ENCODE results near the gene ZBTB20. TPM values are rescaled to one million over a fixed set of nuclear protein-coding genes. Genes with fewer than 3 reads are reported as not detected.

ZBTB20 gene
- total RNA-seq, 1 donor from 2014 or later, result 19.1 TPM

DNA sequence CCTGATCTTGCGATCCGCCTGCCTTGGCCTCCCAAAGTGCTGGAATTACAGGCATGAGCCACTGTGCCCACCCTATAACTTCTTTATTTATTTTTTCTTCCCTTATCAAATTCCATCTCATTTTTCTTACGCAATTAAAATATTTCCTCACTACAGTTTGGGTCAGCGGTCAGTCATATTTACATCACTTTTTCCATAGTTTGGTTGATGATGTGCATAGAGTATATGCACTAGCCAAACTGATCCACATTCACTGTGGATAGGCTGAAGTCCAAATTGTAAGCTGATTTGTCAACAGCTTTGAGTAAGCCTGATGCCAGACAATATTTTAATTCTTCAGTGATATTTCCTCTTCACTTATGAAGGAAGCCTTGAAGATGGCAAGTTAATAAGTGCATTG, 596.9 kb downstream of the ZBTB20 start:
- TF ChIP-seq, protein P1, sequence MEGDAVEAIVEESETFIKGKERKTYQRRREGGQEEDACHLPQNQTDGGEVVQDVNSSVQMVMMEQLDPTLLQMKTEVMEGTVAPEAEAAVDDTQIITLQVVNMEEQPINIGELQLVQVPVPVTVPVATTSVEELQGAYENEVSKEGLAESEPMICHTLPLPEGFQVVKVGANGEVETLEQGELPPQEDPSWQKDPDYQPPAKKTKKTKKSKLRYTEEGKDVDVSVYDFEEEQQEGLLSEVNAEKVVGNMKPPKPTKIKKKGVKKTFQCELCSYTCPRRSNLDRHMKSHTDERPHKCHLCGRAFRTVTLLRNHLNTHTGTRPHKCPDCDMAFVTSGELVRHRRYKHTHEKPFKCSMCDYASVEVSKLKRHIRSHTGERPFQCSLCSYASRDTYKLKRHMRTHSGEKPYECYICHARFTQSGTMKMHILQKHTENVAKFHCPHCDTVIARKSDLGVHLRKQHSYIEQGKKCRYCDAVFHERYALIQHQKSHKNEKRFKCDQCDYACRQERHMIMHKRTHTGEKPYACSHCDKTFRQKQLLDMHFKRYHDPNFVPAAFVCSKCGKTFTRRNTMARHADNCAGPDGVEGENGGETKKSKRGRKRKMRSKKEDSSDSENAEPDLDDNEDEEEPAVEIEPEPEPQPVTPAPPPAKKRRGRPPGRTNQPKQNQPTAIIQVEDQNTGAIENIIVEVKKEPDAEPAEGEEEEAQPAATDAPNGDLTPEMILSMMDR (IDR thresholded peaks at IDR 0.05), result no peak
- DNase-seq (ENCODE audit: extremely low spot score, unreplicated experiment), result no peak
- H3K4me1 Mint-ChIP-seq (ENCODE audit: unreplicated experiment), result peaks cover 19% of the 10 kb centered on the region
- no peak overlapping the region for H3K27ac Mint-ChIP-seq (ENCODE audit: unreplicated experiment)
- H3K4me3 Mint-ChIP-seq (ENCODE audit: unreplicated experiment), result no peak overlapping the region
- no peaks in the 10 kb centered on the region for H3K36me3 Mint-ChIP-seq (ENCODE audit: unreplicated experiment)
- no peaks in the 10 kb centered on the region for H3K27me3 Mint-ChIP-seq (ENCODE audit: unreplicated experiment)
- H3K9me3 Mint-ChIP-seq (ENCODE audit: unreplicated experiment), result no peaks in the 10 kb centered on the region

DNA sequence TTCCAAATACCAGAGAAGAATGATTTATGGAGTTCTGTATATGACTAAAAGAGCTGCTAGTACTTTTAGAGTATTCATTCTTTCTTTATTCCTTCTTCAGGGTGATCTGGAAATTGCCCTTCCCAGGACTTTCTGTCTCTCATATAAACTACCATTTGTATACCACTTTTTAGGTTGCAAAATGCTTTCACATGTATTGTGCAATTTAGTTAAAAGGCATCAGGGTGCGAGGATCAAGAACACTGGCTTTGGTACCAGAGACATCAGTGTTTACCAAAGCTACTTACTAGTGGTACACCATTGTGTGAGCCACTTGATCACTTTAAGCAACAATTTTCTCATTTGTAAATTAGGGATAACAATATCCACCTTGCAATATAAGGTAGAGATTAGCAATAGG, 601.9 kb downstream of the ZBTB20 start:
- Mint-ChIP-seq H3K27me3 (ENCODE audit: unreplicated experiment) (no peaks in the 10 kb centered on the region), H3K27ac (ENCODE audit: unreplicated experiment) (no peak overlapping the region), H3K4me3 (ENCODE audit: unreplicated experiment) (no peak overlapping the region), H3K9me3 (ENCODE audit: unreplicated experiment) (no peaks in the 10 kb centered on the region), H3K4me1 (ENCODE audit: unreplicated experiment) (peaks cover 4% of the 10 kb centered on the region), H3K36me3 (ENCODE audit: unreplicated experiment) (no peaks in the 10 kb centered on the region)
- TF ChIP-seq, protein P1 (IDR thresholded peaks at IDR 0.05), result no peak
- no peak for DNase-seq (ENCODE audit: extremely low spot score, unreplicated experiment)

DNA sequence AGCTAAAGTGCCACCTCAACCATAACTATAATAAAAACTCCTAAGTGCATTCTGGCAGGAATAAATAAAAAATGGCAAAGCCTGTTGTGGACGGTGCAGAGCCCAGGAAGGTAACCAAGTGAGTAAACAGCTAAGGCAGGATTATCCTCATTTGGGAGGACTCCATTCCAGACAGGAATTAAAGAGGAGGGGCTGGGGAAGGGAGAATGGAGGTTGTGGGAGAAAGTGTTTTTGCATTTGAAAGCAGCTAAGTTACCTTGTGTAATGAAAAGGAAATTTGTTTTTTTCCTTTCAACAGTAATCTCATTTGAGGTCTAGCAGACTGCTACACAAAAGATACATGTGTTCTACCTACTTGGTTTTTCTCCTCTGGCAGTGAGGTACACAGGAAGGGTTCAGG, 604.7 kb downstream of the ZBTB20 start:
- DNase-seq (ENCODE audit: extremely low spot score, unreplicated experiment), result no peak
- TF ChIP-seq, protein P1 (IDR thresholded peaks at IDR 0.05), result no peak
- no peak overlapping the region for H3K4me3 Mint-ChIP-seq (ENCODE audit: unreplicated experiment)
- peaks cover 2% of the 10 kb centered on the region for H3K36me3 Mint-ChIP-seq (ENCODE audit: unreplicated experiment)
- H3K27me3 Mint-ChIP-seq (ENCODE audit: unreplicated experiment), result no peaks in the 10 kb centered on the region
- peaks cover 4% of the 10 kb centered on the region for H3K4me1 Mint-ChIP-seq (ENCODE audit: unreplicated experiment)
- no peak overlapping the region for H3K27ac Mint-ChIP-seq (ENCODE audit: unreplicated experiment)
- H3K9me3 Mint-ChIP-seq (ENCODE audit: unreplicated experiment), result no peaks in the 10 kb centered on the region

DNA sequence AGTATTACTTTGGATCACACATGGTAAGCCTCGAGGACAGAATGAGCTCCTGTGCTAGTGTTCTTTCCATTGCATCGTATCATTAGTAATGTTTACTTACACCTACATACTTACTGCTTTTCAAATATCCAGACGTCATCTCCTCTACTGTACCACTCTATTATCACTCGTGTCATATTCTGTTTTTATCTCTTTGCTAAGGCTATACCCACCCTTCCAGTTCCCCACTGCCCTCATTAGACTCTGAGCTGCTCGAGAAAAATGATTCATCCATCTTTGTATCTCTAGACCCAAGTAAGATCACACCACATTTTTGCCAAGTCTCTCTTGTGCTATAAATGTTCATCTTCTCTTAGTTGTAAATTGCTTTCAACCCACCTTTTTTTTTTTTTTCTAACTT, 607.6 kb downstream of the ZBTB20 start:
- TF ChIP-seq, protein P1 (IDR thresholded peaks at IDR 0.05), result no peak
- Mint-ChIP-seq H3K9me3 (ENCODE audit: unreplicated experiment) (no peaks in the 10 kb centered on the region), H3K27me3 (ENCODE audit: unreplicated experiment) (no peaks in the 10 kb centered on the region), H3K36me3 (ENCODE audit: unreplicated experiment) (peaks cover 4% of the 10 kb centered on the region), H3K4me1 (ENCODE audit: unreplicated experiment) (no peaks in the 10 kb centered on the region), H3K27ac (ENCODE audit: unreplicated experiment) (no peak overlapping the region), H3K4me3 (ENCODE audit: unreplicated experiment) (no peak overlapping the region)
- no peak for DNase-seq (ENCODE audit: extremely low spot score, unreplicated experiment)

DNA sequence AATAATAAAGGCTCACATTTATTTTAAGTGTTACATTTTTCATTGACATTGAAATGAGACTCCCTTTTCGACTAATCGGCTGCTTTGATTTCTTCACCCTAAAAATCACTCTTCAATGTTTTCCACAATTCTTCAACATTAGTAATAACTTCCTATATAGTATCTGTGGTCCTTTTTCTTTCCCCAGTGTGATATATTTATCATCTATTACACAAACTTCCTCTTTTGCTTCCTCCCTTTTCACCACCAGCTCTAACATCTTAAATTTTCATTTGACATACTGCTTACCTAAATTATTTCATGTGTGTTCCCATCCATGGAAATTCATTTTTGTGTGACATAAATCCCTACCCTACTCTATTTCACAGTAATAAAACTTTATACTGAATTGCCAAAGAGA, 608.9 kb downstream of the ZBTB20 start:
- no peak overlapping the region for H3K27ac Mint-ChIP-seq (ENCODE audit: unreplicated experiment)
- TF ChIP-seq, protein P1 (IDR thresholded peaks at IDR 0.05), result no peak
- DNase-seq (ENCODE audit: extremely low spot score, unreplicated experiment), result no peak
- H3K27me3 Mint-ChIP-seq (ENCODE audit: unreplicated experiment), result no peaks in the 10 kb centered on the region
- no peak overlapping the region for H3K4me3 Mint-ChIP-seq (ENCODE audit: unreplicated experiment)
- H3K4me1 Mint-ChIP-seq (ENCODE audit: unreplicated experiment), result no peaks in the 10 kb centered on the region
- H3K36me3 Mint-ChIP-seq (ENCODE audit: unreplicated experiment), result peaks cover 4% of the 10 kb centered on the region
- H3K9me3 Mint-ChIP-seq (ENCODE audit: unreplicated experiment), result peaks cover 6% of the 10 kb centered on the region
